NCI-H128 (cell line): ENCODE data around the gene WWTR1.

ENCODE experiments used
- DNase-seq: peaks from one replicate; lab custom pipeline; 2025; ENCODE audit not compliant: unreplicated experiment; lab: John Stamatoyannopoulos, UW

WWTR1 gene

DNA sequence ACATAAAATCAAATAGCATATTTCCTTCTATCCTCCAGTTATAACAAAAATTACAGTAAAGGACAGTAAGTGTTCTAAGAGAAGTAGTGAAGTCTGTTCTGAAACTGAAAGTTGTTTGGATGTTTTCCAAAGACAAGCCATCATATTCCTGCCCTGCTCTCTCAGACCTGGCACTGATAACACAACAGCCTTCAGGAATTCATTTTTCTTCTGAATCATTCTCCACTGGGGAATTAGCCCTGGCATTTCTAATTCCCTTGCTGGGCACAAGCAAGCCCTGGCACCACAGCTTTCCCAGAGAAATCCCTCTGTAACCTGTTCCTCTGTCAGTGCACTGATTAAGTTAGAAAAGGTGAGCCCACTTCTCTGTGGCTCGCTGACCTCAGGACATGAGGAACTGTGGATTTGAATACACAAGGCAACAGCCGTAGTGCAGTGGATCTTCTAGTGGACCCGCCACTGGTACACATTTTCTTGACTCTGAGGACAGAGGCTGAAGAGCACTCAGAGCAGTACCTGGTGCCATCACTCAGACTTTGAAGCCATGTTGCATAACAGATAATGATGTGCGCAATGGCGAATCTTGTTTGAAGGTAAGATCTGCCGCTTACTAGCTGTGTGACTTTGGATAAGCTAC is 61.6 kb downstream of the WWTR1 start:
- no peak for DNase-seq

DNA sequence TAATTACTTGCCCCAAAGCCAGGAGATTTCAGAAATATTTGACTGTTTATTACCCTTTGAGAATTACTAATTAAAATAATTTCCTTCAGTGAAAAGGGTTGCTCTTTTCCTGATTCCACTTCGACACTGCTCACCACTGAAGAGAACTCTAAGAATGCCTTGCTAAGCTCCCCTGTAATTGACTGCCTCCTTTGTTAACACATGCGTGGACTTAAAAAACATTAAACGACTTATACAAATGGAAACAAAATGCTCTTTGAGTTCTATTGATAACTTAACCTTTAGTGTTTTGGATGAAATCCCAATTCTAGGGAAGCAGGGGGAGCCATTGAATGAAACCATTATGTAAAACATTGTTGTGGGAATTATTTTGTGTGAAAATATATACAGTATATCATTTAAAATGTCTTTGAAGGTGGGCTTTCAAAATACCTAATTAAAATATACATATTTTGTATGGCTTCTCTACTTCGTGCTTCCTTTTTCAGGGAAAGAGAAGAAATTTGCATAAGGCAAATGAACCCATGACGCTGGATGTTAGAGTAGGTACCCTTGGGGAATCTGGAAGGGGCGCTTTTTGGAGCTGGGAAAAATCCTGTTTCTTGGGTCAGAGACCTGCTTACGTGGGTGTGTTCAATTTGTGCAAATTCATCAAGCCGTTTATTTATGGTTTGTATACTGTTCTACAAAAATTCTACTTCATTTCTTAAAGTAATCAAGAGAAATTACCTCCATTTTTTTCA is 64.2 kb downstream of the WWTR1 start:
- no peak for DNase-seq

DNA sequence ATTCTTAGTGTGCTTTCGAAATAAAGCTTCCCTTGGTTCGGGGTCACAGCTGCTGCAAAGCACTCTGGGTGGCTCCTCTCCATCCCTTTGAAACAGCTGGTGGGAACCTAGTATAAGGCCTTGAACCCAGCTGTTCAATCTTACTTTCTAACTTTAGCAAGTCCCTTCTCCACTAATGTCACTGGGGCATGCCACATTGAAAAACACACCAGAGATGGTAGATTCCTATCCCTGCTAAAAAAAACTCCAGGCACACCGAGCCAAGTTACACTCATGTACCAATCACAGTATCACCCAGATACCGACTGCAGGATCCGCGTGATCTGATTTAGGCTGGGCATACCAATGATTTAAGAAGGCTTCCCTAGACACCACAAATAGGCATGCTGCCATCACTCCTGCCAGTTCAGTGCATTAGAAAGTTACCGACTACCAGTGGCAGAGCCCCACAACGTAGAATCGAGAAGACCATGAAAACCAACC is 65.0 kb downstream of the WWTR1 start:
- no peak for DNase-seq

DNA sequence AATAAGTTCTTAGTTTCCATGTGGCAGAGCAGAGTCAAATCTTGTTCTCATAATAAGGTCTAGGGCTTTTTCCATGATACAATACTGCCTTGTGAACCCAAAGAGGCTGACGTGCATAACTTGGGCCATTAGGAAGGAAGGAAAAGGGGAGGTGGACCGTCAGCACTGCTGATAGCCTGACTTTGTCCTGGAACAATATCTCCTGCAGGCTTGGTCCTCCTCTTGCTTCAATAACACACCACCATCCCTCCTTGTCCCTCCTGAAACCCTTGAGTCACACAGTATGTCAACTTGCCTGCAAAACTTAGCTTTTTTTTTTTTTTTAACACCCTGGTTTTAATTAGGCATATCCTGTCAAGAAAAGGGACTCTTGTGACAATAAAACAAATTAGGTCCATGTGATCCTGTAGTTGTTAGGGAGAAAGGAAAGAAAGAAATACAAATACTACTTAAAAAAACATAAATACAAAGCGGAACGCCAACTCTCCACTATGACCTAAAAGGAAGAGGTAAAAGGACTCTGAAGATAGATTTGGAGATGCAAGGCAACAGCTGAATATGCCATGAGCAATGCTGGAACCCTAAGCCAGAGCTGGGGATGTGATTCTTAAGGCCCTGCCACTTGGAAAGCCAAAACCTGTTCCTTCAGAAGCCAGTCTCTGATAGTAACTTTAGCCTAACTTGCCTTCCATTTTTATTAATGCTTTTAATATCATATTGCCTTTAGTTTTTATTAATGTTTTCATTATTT is 67.0 kb downstream of the WWTR1 start:
- DNase-seq = no peak

DNA sequence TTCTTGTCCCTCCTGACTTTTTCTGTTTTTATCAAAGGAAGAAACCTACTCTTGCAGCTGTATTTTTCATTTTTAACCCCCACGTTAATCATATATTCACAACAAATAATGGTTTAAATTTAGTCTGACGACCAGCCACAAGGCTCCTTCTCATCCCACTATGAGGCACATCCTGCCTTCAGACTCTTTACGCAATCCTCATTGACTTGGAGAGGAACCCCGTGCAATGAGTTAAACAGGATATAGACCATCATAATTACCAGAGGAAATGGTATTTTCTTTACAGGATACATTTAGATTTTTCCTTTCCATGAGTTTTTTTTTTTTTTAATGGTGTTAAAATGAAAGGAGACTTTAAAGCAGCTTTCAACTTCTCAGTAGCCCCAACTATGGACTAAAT is 68.5 kb downstream of the WWTR1 start:
- DNase-seq = no peak

DNA sequence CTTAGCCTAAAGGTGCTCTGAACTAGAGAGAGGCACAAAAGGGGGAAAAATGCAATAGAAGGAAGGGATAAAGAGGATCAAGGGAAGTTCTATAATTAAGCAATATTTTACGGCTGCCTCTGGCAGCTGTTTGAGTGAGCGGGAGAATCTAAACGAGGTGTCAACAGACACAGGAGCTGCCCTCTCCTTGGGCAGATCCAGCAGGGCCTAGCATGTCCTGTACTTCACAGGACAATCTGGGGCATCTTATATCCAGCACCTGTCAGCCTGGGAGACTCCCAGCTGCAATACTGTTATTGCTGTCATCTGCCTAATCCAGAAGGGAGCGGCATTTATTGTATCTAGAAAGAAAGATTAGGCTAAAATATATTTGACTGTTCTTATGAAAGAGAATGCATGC is 68.9 kb downstream of the WWTR1 start:
- no peak for DNase-seq

DNA sequence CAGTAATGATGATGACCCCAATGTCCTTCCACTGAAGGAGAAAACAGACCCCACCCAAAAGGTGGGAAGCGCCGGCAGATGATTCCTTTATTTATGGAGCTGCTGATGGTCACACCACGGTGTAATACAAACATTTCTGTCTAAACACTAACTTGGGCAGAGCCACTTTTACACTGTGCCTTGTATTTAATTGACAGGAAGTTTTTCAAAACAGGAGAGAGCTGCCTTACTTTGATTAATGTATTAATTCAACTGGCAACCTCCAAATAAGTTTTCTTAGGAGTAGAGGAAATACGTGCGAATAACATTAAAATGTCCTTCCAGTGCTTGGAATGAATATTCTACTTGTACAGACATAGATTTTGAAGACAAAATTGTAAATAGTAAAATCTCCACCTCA is 70.4 kb downstream of the WWTR1 start:
- DNase-seq = no peak

DNA sequence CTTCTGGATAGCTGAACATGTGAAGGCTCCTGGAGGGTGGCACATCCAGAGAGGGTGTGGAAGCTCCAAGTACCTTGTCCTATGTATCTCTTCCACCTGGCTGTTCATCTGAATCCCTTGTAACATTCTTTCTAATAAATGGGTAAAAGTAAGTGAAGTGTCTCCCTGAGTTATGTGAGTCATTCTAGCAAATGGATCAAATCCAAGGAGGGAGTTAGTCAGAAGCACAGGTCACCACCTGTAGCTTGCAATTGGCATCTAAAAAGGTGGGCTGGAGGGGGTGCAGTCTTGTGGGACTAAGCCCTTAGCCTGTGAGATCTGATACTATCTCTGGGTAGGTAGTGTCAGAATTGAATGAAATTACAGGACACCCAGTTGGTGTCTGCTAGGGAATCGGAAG is 71.0 kb downstream of the WWTR1 start:
- DNase-seq = no peak

DNA sequence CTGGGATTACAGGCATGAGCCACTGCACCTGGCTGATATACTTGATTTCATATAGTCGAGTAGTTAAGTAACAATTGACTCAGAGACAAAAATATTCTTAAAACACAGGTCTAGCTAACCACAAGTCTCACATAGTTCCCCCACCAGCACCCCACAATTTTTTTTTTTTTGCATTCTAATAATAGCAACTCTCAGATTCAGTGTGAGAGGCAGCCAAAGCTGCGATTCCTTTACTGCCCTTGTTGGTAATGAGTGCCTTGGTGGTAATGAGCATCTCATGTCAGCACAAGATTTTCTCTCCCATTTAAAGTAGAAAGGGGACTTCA is 72.5 kb downstream of the WWTR1 start:
- no peak for DNase-seq

DNA sequence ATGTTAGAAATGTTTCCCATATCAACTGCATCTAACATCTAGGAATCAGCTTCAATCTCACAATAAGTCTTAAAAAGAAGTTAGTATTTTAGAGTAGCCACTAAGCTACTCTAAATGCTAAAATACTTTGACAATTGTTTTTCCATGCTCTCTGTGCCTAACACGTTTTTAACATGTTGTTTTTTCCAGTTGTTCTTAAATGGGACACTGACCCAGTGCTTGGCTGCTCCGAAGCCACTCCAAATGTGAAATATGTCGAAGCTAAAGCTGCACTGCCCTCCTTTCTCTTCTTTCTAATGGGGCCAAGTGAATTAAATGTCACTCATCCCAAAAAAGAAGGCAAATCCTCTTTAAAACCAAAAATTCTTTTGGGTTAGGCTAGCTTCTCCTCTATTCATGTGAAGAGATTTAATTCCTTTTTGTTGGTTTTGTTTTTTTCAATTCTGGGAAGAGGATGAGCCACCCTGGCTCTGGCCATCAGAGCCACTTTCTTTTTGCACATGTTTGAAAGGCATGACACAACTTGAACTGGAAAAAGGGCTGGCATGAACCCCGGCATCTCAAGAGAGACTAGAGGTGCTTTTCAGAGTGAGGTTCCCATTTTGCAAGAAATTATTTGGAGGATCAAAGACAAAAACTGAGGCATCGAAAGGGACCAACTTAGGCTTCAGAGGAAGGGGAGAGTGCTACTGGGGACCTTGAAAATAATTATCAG is 73.7 kb downstream of the WWTR1 start:
- DNase-seq = no peak

DNA sequence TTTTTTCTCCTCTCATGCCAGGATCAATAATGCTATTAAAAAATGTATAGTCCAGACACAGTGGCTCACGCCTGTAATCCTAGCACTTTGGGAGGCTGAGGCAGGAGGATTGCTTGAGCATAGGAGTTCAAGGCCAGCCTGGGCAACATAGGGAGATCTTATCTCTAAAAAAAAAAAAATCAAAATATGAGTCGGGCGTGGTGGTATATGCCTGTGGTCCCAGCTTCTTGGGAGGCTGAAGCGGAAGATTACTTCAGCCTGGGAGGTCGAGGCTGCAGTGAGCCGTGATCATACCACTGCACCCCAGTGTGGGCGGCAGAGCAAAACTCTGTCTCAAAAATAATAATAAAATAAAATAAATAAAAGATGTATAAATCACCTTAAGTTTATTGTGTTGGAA is 75.4 kb downstream of the WWTR1 start:
- no peak for DNase-seq

DNA sequence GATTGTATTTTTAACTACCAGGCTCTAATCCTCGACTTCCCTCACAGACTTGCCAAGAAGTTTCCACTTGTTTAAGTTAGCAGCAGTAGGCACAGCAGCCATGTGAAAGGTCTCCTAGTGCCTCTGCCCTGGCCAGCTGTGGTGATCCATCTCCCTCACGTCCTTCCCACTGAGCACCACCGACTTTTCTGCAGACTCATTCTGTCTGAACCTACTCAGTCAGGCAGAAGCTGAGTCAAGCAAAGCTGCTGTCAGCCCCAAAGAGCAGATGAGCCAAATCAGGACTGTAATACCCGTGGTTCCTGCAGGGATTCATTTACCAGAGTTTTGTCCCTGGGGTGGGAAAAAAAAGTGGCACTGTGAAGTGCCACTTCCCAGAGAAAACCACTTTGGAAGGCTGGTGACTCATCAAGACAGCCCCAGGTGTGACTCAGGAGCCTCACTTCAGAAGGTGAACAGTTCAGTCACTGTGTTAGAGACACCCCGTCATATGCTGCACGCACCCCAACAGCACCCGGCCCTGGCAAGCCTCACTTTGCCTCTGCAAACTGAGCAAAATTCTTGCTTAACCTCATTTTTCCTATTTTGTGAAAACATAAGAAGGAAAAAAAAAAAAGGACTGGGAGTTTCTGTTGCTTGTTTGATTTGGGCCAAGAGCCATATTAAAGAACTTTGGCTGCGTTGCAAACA is 76.0 kb downstream of the WWTR1 start:
- DNase-seq = peak; percentile 15

DNA sequence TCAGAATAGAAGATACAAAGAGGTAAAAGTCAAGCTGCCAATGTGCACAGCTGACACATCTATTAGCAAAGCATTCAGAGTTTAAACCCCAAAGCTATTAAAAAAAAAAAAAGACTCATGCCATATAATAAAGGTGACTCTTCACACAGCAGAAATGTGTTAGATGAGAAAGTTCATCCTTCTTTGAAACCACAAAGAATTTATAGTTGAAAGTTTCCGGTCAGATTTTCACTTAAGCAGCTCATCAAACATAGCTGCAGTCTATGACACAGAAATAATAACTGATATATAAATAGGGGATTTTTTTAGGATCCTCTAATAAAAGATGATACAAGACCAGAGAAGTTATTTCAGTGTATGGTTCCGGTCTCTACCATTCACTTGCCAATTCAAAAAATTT is 76.6 kb downstream of the WWTR1 start:
- DNase-seq = no peak

DNA sequence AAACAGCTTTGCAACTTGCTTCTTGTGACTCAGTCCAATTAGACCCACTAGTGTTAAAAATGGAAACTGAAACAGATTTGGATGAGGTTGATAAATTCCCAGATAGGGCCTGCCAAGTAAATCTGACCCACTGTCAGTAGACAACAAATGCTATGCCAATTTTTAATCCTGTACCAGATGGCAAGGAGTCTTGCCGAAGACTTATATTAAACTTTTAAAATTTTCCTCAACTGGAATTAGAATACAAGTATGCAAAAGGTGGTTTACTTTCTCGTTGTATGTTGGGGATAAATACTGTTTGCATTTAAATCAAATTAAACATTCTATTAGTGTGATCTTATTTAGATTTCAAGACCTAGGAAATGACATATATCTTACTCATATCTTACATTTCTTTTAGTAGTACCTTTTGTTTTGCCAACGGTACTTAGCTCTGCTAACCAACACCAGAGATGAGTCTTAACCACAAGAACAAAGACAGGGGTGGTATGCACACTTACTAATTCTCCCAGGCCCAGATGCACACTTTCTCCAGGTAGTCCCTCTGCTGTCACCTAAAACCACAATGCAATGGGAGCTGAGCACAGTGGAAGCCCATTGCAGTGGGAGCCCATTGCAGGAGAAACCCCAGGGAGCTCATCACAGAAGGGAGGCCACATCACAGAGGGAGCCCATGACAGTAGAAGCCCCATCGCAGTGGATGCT is 77.8 kb downstream of the WWTR1 start:
- DNase-seq = no peak

DNA sequence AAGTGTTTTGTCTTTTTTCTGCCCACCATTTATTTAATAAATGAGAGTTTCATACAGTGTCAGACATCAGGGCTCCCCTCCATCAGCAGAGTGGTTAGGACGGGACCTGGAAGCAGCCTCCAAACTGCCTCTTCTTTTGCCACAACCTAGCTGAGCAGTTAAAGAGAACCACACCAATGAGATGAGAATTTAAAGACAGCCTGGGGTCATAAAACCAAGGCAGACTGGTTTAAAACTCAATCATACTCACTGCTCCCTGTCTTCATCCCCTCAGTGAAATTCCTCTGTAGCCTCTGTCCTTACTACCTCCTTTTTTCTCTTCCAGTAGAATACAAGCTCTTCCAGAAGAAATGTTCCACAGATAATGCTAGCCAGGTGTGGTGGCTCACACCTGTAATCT is 78.7 kb downstream of the WWTR1 start:
- no peak for DNase-seq

DNA sequence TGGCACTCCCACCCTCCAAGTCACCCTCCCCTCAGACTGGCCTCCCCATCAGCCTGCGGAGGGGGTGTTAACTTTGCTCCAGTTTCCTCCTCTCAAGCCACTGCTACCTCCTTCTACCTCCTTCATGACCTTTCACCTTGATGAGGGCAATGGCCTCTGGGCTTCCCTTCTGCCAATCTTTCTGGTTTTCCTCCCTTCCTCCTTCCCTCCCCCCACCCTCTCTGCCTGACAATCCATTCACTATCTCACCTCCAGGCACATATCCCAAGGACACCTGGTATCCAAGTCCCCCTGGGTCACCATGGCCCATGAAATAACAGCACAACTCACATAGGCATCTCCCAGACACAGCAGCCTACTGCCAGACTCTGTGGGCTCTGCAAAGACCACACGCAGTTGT is 80.0 kb downstream of the WWTR1 start:
- DNase-seq = no peak

DNA sequence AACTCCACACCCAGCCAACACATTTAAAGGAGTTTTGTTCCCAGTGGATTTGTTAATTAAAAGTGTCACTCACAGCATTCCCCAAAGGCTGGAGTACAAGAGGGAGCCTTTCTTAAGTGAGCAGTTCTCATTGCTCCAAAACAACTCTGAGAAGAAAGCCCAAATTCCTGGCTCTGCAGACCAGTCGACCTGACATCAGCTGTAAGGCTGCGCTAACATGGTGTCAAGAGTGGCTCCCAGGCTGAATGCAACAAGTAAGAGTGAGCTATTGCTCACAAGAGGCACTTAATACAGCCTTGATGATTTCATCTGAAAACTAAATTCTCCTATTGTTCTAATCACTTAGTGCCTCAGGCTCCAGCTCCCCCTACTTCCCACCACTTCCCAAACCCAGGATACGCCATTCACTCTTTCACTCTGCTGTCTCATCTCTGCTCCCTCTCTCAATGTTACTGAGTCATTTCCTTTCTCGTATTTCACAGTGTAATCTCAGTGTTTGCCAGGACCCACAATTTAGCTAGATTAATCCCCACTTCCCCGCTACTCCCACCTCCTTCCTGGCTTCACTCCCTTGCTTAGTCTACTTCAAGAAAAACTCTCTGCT is 81.8 kb downstream of the WWTR1 start:
- DNase-seq = no peak

DNA sequence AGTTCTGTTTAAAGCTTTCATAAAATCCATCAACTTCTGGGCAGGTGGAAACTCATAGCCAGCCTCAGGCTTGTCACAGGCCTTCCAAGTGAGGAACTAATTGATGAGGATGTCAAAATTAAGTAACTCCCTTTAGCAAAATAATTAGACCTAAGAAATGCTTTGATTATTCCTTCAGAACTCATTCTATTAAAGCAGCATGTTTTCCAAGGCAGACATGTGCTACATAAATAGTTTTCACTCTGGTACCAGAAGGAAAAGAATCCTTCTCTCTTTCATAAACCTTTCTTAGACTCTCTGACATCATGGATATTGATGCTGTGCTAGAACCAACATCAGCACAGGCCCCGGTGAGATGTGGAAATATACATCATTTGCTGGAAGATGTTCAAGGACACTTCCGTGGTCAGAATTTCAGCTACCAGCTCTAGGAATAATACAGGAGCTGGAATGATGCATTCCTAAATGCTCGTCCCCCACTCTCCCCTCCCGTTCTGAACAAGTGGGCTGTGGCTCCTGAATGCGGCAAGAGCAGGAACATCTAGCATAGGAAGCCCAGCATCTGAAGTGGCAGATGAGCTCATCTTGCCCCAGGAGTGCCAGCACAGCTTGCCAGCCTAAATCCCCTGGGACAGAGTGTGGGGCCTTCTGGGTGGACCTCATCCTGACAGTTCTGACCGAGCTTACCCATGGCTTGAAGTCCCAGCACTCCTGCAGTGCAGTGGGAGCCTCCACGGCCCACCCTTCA is 82.4 kb downstream of the WWTR1 start:
- DNase-seq = no peak

DNA sequence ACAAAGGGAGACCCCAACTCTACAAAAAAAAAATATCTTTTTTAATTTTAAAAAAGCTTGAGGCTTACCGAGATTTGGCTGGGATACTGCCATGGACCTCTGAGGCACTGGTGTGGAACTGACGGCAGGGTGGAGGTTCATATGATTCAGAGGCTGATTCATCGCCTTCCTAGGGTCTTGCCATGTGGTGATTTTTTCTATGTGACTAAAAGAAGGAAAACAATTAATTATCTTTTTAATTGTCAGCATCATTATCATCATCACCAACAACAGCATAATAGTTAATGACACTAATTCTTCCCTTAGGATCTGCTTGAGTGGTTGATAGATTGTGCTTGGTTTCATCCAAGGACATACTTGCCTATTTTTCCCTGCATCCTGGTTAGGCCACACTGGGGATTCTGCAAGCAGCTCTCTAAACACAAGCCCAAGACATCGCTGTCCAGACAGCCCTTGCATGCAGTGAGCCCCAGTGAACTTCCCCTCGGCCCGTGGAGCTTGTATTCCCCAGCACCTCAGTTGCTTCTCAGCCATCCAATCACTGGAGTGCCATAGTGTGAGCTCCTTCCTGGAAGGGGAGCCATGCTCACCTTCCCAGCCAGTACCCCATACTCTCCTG is 84.9 kb downstream of the WWTR1 start:
- DNase-seq = no peak
